Kasumi-1 (cell line): ENCODE data around the gene IMPACT.
A peak's percentile ranks its signal among the peaks of the same experiment; 100 is the strongest.

Source experiments
- DNase-seq, 2 experiments: peaks; one replicate each; lab custom pipeline; 2025; lab: John Stamatoyannopoulos, UW

Gene IMPACT

GRCh38 chr18:24426398-24427294 is at the start of gene IMPACT:
TSS of gene IMPACT (plus strand) at chr18:24426670. CDS start at chr18:24426757, 87 bp downstream.
- DNase-seq = peak; percentile 66 to 72

- no peak for DNase-seq
Observed at GRCh38 chr18:24378598-24378997, 47.9 kb upstream of the IMPACT start.

- no peak for DNase-seq
Observed at GRCh38 chr18:24380163-24380747, 46.2 kb upstream of the IMPACT start.

- DNase-seq = no peak
Observed at GRCh38 chr18:24381126-24381525, 45.3 kb upstream of the IMPACT start.

- DNase-seq = no peak
Observed at GRCh38 chr18:24386681-24387080, 39.8 kb upstream of the IMPACT start.

GRCh38 chr18:24388957-24389356 is 37.5 kb upstream of the IMPACT start:
- DNase-seq = no peak

GRCh38 chr18:24395049-24395795 is 31.2 kb upstream of the IMPACT start:
- peak; percentile 9 to 19 for DNase-seq

GRCh38 chr18:24396082-24396633 is 30.3 kb upstream of the IMPACT start:
- no peak for DNase-seq

GRCh38 chr18:24397131-24397693 is 29.3 kb upstream of the IMPACT start:
- peak; percentile 59 to 74 for DNase-seq

GRCh38 chr18:24397694-24398368 is 28.6 kb upstream of the IMPACT start, which contains the start of gene OSBPL1A:
TSS of gene OSBPL1A (minus strand) at chr18:24397824. CDS start at chr18:24377533, 20,291 bp downstream.
- peak; percentile 96 for DNase-seq

GRCh38 chr18:24398540-24398939 is 27.9 kb upstream of the IMPACT start:
- DNase-seq = no peak

- no peak for DNase-seq
Observed at GRCh38 chr18:24400587-24400986, 25.9 kb upstream of the IMPACT start.

GRCh38 chr18:24402209-24402785 is 24.2 kb upstream of the IMPACT start:
- no peak for DNase-seq

GRCh38 chr18:24403076-24403475 is 23.4 kb upstream of the IMPACT start:
- no peak for DNase-seq

GRCh38 chr18:24404591-24404990 is 21.9 kb upstream of the IMPACT start:
- DNase-seq = no peak

GRCh38 chr18:24408496-24408895 is 18.0 kb upstream of the IMPACT start:
- DNase-seq = no peak

- DNase-seq = no peak
Observed at GRCh38 chr18:24413148-24413547, 13.3 kb upstream of the IMPACT start.

- DNase-seq = no peak
Observed at GRCh38 chr18:24414349-24415003, 12.0 kb upstream of the IMPACT start.

- DNase-seq = no peak
Observed at GRCh38 chr18:24417480-24417879, 9.0 kb upstream of the IMPACT start.

- no peak for DNase-seq
Observed at GRCh38 chr18:24420551-24420950, 5.9 kb upstream of the IMPACT start.
